Measurements from ENCODE around the gene KAT7.
"Not testable (repeated sequence)": the region's sequence is repeated elsewhere in the genome, so short reads cannot be mapped to it uniquely, and the experiment has no call there.

Gene KAT7

DNA sequence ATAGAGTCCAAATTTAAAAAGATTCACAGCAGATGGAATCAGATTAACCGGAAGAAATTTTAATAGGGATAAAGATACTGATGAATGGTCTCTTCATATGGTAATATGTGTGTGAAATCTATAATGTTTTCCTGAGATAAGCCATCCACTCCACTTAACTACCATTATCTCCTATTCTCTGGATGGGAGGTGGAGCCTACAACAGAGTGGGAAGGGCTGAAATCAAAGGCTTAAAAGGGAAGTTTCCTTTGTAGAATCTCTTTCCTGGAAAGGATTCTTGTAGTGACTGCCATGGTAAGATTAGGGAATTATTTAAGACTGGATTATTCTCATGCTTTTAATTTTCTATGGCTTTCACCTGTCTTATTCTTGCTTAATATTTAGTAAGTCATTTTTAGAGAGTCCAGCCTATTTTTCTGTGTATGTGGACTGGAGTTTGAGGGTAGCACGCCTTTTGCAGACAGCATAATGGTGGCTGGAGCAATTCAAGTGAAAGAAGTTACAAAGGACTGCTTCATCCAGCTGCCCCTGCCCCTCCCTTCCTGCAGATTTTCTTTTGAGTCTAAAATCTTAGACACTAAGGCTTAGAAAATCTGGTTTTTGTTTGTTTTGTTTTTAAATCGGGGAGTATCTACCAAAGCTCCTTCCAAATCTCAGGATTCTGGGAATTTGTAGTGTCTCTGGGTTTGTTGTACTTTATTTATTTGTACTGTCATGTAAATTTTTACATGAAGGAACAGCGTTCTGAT is 26.5 kb downstream of the KAT7 start:
- no peak for DNase-seq

DNA sequence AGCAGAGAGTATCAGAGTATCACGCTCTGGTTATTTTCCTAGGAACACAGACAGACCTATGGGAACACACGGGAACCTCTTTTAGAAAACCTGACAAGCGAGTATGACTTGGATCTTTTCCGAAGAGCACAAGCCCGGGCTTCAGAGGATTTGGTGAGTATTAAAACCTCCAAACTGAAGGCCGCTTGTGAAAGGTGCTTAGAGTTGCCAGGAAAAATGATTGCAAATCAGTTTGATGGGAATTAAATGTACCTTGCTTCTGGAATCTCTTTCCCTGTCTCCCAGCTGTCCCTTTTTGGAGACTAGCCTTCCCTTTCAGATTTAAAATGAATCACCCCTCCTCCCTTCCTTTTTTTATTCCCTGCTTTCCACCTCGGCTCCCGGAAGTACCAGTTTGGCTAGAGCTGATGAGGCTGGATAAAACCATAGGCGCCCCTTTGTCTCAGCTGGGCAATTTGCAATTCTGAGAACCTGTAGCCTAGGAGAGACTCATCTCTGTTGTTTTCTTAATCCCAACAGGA is 27.3 kb downstream of the KAT7 start:
- DNase-seq, result no peak

DNA sequence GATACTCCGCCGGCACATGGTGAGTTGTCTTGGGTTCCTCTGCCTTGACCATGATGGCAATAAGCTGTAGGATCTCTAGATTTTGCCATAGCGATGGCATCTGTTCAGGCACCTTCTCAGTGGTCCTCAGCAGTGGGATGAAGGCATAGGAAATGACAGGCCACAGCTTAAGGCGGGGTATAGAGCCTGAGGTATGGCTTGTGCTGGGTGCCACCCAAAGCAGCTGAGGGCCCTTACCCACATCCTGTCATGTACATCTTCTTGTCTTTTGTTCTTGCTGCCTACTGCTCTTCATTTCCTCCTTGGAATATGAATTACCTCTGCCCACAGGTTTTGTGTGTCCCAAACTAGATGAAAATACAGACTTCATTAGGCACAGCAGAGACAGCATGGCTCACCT is 29.5 kb downstream of the KAT7 start:
- no peak for DNase-seq

DNA sequence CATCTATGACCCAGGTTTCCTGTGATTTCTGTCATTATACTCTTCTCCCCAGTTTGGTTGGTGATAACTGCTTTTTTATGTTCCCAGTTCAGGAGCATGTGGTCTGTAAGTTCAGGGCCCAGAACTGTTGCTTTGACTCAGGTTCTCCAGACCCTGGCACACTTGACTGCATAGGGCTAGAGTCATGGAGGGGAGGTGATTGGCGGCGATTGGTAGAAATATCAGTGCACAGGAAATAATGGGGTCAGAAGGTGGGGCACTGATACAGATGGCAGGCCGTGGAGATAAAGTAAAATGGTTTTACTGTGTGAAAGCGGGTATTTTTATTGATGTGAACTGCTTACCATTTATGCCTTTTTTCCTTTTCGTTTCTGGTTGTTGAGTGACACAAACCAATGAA is 30.7 kb downstream of the KAT7 start:
- no peak for DNase-seq

DNA sequence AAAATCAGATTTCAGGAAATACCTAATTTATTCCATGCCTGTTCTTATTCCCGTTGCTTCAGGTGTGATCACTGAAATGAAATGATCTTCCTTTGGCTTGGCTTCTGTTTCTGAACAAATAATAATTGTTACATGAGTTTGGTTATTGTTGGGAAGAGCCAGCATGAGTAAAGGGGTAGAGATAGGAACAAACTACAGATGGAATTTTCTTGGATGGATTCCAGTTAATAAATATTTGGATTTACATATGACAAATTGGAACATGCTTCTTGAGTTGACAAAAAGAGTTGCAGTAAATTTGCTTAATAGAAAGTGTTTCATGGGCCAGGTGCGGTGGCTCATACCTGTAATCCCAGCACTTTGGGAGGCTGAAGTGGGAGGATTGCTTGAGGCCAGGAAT is 31.2 kb downstream of the KAT7 start:
- DNase-seq, result no peak

DNA sequence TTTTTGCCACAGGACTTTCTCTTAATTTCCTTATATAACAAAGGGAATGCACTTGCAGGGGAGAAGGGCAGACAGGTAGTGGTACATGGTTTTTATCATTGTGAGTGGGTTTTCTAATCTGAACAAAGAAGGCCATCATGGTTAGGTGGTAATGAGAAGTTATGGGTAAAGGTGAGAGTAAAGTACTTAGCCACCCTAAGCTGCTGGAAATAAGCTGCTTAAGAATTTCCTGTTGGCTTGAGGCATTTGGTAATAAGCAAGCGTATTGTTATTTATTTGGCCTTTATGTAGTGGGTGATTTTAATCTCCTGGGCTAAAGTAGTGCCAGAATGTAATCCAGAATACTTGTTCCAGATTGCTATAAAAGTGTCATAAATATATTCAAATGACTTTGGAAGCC is 32.3 kb downstream of the KAT7 start:
- no peak for DNase-seq

DNA sequence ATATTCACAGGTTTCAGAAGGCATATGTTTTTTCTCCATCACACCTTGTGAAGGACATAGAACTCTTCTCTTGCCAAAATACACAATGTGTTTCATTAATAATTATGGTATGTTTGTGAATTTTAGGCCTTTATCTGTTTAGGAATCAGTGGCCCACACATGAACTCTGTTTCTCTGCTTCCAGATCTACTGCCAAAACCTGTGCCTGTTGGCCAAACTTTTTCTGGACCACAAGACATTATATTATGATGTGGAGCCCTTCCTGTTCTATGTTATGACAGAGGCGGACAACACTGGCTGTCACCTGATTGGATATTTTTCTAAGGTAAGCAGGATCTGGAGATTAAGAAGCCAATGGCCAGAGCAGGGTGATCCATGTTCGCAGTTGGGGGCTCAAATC is 33.0 kb downstream of the KAT7 start:
- no peak for DNase-seq

DNA sequence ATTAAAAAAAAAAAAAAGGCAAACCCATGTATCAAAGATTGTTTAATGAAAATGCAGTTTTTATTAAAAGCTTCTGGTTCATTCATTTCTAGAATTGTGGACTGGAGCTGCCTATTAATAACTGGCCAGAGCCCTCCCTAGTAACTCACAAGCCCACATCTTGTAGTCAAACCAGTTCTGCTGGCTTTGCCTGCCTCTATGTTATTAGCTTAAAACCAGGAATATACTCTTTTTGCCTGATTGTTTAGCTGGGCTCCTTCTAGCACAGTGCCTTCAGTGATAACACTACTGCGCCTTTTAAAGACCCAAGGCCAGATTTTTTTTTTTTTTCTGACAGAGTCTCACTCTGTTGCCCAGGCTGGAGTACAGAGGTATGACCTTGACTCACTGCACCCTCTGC is 33.4 kb downstream of the KAT7 start:
- no peak for DNase-seq

DNA sequence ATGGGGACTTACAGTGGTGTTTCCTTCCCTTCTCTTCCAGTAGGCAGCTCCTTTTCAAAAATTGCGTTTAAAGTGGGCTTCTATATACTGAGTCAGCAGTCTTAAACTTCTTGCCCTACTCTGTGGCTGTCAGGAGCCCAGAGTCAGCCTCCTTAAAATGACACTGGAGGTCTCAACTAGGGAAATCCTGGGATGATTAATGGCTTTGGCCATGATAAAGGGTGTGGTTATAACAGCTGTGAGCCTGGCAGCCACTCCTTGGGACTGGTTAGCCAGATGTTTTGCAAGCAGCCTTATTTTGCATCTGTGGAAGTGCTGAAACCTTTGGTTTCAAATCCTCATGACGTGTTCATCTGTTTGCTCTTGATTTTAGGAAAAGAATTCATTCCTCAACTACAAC is 34.3 kb downstream of the KAT7 start:
- no peak for DNase-seq

DNA sequence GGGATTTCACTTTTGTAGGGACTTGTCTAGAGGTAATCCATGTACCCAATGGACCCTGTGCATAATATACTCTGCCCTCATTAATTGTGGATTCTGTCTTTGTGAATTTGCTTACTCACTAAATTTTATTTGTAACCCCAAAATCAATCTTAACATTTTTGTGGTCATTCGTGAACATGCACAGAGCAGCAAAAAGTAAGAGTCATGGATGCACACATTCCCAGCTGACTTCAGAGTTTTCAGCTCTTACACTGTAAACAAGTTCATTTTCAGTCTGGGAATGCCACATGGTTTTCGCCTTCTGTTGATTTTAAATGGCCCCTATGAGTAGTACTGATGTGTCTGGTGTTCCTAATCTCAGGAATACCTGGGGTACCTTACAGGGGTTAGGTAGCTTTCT is 35.1 kb downstream of the KAT7 start:
- no peak for DNase-seq

DNA sequence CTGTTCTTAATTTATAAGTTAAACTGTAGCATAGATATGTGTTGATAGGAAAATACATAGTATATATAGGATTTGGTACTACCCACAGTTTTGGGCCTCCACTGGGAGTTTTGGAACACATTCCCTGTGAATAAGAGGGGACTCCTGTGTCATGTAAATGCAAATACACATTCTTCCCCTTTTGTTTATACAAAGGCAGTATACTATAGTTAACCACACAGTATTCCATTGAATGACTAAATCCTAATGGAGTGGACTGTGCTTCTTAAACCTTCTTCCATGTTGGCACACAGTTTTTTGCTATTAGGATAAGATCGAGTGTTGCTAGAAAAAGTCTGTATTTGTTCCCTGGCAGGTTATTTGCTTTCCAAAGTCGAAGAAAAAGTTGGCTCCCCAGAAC is 37.2 kb downstream of the KAT7 start:
- no peak for DNase-seq

DNA sequence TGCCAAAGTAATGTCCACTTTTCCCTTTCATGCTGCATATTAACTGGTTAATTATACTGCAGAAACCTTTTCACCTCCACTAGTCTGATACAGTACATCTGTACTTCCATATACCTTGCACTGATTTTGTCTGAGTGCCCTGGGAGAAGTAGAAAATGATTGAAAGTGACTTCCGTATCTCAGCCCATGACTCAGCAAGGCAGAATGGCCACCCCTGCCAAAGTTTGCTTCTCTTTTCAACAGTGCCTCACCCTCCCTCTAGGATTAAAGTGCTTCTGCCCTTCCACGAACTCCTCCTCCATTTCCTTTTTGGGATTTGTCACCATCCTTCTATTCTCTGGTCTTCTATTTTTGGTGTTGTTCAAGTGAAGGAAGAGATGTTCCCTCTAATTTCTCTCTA is 39.8 kb downstream of the KAT7 start:
- not testable (repeated sequence) for DNase-seq

DNA sequence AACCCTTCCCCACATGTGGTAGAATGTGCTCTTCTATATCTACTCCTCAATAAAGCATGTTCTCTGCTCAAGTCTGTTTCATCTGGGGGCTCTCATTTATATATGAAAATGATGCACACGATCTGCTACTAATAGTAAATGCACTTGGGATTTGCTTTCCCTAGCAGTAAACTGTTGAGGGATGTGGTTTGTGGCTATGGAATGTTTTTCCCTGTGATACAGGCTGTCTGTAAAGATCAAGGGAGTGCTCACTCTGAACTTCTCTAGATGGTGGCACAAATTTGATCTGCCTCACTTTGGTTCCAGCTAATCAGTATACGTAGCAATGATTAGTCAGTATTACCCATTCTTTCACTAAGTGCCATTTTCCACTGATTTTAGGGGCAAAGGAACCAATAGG is 40.5 kb downstream of the KAT7 start:
- no peak for DNase-seq

DNA sequence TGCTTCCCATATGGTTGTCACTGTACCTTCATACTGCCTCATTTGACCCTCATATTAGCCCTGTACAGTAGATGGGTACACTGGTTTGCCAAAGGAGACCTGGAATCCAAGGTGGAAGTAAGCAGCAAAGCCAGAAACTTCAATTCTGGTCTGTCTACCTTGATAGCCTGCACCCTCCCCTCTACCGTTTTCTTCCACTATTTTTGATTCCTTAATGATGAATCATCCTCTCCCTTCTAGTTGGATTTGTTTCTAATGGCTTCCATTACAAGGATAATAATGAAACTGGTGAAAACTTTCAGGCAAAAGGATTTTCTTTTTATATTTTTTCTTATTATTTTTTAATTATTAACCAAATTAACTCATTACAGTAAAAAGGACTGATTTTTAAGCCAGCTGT is 42.1 kb downstream of the KAT7 start:
- no peak for DNase-seq

DNA sequence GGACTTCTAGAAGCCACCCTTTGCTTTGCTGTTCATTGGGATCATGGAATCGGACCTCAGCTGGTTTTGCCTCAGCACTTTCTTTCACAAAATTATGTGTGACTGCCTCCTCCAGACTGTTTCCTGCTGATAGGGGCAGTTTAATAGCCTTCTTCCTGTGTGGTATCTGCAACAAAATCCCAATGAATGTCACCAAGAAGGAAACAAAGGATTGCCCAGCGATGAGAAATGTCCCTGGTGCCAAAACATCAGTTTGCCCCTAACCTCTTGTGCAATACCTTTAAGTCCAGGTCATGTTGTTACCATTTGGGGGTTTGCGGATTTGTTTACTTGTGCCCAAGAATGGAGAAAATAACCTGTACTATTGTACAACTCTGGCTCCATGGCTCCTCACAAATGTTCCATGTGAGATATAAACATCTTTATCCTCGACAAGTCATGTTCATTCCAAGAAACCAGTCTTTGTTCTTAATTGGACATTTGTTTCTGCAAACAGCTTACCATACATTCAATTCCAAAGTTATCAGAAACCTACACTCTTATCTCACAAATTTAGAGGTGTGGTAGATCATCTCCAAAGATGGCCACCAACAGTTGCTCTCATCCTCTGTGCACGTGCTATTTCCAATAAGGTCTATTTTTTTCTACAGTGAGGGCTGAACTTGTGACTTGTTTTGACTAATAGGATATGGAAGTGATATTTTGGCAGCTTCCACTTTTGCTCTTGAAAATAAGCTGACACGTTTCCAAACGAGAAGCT is 44.5 kb downstream of the KAT7 start:
- no peak for DNase-seq

DNA sequence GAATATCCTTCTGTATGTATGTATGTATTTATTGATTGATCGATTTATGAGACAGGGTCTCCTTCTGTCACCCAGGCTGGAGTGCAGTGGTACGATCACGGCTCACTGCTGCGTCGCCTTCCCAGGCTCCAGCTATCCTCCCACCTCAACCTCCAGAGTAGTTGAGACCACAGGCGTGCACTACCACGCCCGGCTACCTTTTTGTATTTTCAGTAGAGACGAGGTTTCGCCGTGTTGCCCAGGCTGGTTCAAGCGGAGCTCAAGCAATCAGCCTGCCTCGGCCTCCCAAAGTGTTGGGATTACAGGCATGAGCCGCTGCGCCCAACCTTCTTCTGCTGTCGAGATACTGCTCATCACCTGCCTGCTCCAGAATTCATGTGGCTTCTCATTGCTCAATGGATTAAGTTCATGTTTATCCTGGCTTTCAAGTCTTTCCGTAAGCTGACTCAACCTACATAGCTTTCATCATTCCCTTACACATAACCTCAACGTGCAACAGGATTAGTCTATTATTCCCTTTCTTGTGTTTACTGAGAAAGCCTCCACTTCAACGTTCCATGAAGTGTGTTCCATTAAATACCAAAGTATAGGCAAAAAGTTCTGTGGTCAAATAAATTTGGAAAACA is 45.8 kb downstream of the KAT7 start:
- no peak for DNase-seq

DNA sequence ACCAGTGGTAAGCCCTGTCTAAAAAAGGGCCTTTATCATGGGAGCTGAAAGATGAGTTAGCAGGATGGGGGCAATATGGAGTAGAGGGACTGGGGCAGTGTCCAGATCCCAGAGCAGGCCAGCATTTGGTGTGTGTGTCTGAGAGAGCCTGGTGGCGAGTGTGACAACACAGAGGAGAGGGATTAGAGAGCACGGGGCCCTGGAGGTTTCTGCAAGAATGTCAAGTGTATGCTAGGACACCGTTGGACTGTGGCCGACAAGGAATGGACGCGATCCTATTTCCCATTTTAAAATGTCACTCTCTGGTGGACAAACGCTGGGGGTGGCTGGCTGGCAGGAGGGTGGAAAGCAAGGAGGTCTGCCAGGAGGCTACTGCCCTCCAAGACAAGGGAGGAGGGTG is 47.0 kb downstream of the KAT7 start:
- DNase-seq, result no peak

DNA sequence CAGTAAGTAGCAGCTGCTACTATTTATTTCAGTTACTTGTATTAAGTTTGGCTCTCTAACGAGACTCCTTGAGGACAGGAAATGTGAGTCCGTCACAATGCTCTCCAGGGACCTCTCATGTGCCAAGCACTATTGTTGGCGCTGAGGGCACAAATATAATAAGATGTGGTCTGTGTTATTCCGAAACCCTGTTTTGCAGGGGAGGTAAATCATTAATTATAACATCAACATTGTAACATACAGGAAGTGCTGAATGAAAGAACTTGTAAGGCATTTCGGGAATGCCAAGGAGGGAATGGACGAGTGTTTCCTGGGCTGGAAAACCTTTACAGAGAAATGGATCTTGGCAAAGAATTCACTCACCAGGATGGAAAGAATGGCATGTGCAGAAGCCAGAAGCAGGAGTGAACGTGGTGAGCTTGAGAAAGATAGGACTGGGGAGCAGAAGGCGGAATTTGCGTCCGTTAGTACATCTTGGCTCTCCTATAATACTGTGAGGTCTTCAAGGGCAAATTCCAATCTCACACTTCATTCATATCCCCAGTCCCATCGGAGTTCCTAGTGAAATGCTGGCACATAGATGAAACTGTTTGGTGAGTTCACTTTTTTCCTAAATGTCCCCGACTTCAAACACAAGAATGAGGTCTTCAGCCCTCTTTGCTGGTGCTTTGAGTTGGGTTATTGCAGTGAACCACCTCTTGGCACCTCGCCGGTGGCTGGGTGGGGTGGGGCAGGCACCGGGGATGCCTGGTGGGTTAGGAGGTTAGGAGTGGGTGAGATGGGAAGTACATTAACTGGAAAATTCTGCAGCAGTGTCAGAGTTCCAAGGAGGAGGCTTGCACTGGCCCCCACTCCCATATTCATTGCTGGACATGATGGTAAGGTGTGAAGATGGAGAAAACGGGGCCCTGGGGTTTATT is 47.9 kb downstream of the KAT7 start:
- DNase-seq, result no peak

DNA sequence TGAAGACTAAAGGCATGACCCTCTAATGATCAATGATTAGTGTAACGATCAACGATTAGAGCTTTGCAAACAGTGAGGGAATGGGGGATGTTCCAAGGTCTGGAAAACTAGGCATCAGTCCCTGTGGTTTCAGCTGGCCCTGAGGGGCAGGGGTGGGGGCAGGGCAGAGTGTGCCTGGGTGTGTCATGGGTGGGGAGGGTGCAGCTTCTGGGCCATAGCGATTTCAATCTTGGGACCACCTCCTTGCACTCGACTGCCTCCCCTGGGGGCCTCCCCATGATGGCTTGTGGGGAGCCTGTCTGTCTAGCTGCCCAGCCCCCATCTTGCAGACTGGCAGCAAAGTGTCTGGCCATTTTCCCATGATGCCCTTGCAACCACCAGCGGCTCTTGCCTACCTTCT is 51.0 kb downstream of the KAT7 start:
- DNase-seq, result no peak

DNA sequence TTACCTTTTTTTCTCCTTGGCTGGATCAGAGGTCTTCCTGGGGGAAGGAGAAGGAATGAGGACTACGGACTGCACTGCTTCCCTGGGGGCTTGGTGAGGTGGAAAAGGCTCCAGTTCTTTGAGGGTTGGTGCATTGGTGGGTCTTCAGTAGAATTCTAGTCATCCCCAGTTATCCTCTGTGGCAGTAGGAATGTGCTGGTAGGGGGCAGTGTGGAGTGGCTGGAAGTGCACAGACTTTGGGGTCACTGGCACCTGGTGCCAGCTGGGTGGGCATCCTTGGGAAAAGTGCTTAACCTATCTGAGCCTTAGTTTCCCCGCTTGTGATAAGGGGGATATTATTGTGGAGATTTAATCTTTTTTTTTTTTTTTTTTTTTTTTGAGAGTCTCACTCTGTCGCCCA is 53.1 kb downstream of the KAT7 start:
- no peak for DNase-seq

DNA sequence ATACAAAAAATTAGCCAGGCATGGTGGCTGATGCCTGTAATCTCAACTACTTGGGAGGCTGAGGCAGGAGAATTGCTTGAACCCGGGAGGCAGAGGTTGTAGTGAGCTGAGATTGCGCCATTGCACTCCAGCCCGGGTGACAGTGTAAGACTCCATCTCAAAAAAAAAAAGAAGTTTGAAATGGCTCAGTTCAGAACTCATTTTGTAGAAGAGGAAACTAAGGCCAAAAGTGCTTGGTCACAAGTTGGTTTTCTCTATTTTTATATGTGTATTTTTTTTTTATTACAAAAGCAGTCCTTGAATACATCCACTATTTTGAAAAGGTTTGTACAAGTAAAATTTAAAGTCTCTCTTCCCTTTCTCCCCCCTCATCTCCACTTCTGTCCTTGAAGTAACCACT is 53.9 kb downstream of the KAT7 start:
- no peak for DNase-seq

DNA sequence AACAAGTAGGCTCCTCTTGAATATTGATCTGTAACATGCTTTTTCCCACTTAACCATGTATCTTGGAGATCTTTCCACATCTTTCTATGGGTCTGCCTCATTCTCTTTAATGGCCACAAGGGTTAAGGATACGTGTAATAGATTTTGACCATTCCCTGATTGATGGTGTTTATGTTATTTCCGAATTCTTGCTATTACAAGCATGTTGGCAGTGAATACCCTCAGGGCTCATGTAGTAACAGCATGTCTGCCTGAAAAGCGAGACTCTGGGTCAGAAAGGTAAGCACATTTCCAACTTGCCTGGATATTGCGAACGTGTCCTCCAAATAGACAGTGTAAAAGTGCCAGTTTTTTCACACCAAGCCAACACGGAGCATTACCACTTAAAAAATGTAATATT is 54.4 kb downstream of the KAT7 start:
- no peak for DNase-seq

DNA sequence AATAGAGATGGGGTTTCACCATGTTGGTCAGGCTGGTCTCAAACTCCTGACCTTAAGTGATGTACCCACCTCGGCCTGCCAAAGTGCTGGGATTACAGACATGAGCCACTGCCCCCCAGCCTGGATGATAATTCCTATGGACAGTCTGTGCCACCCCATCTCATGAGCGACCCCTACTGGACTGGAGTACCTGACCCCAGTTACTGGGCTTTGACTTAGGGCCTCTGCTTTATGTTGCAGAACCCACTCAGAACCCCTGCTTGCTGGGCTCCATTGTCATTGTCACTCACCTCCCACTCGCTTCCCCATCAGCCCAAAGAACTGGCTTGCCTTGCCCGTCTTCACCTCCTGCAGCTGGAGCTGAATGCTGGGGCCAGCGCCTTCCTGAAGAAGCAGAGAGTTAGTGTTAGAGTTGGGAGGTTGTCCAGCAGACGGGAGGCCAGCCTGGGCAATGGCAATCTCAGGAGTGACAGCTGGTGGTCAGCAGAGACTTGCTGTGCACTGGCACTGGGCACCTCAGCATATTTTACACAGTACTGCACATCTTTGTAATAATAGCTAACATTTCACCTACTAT is 55.4 kb downstream of the KAT7 start:
- DNase-seq, result no peak

Measured in activated CD8-positive, alpha-beta memory T cell treated with anti-CD3 and anti-CD28 coated beads, Interleukin-2, amount 50 U/mL, for 48 hours (primary cell).